ENCODE results near the gene IRGQ. TPM values are rescaled to one million over a fixed set of nuclear protein-coding genes. Genes with fewer than 3 reads are reported as not detected.

Gene IRGQ
- total RNA-seq, 1 experiment from 2014 or later = 26.5 TPM

- no peak overlapping the region for H3K27ac Mint-ChIP-seq (ENCODE audit: low read depth, unreplicated experiment)
- no peaks in the 10 kb centered on the region for H3K9me3 Mint-ChIP-seq (ENCODE audit: unreplicated experiment)
- peaks cover 6% of the 10 kb centered on the region for H3K36me3 Mint-ChIP-seq (ENCODE audit: insufficient read depth, unreplicated experiment)
- POLR2A ChIA-PET = no interaction called here
- H3K4me3 Mint-ChIP-seq (ENCODE audit: unreplicated experiment) = no peak overlapping the region
- CTCF ChIA-PET = interaction anchor here (2.0 kb wide), 1 partner anchor 16 kb away, joined by 10 read pairs; no protein-coding TSS in a partner anchor
- peaks cover 14% of the 10 kb centered on the region for H3K27me3 Mint-ChIP-seq (ENCODE audit: insufficient read depth, unreplicated experiment)
- H3K4me1 Mint-ChIP-seq (ENCODE audit: insufficient read depth, unreplicated experiment) = no peaks in the 10 kb centered on the region
- DNase-seq (ENCODE audit: unreplicated experiment) = no peak
- BruUV-seq (replicated peaks) = no TSS peak
- TF ChIP-seq CTCF (IDR thresholded peaks at IDR 0.05; ENCODE audit: unreplicated experiment) = no peak
- intact Hi-C loops (cut with micrococcal nuclease) = no loop called here
These were observed 17.1 kb downstream of the IRGQ start for GRCh38 chr19:43578787-43579186.

GRCh38 chr19:43575955-43576878, 19.7 kb downstream of the IRGQ start:
- ChIA-PET CTCF (interaction anchor here (0.7 to 0.8 kb wide), 2 partner anchors 18 to 32 kb away, joined by 3 to 4 read pairs; no protein-coding TSS in a partner anchor), POLR2A (interaction anchor here (0.7 to 3.0 kb wide), 3 partner anchors 19 to 111 kb away, joined by 3 to 55 read pairs (median 19); partner anchors contain the start of genes ETHE1, IRGQ and ZNF576)
- intact Hi-C loops (cut with micrococcal nuclease) = loop anchor here (1.0 kb wide), 1 partner anchor 20 kb away; the partner anchor contains the start of genes IRGQ and ZNF576
- peaks cover 8% of the 10 kb centered on the region for H3K4me1 Mint-ChIP-seq (ENCODE audit: insufficient read depth, unreplicated experiment)
- H3K4me3 Mint-ChIP-seq (ENCODE audit: unreplicated experiment) = peak overlapping the region; percentile 98
- peaks cover 14% of the 10 kb centered on the region for H3K27me3 Mint-ChIP-seq (ENCODE audit: insufficient read depth, unreplicated experiment)
- H3K36me3 Mint-ChIP-seq (ENCODE audit: insufficient read depth, unreplicated experiment) = peaks cover 7% of the 10 kb centered on the region
- TF ChIP-seq CTCF (IDR thresholded peaks at IDR 0.05; ENCODE audit: unreplicated experiment) = no peak
- H3K27ac Mint-ChIP-seq (ENCODE audit: low read depth, unreplicated experiment) = peak overlapping the region; percentile 39
- no peak for DNase-seq (ENCODE audit: unreplicated experiment)
- H3K9me3 Mint-ChIP-seq (ENCODE audit: unreplicated experiment) = no peaks in the 10 kb centered on the region
- no TSS peak for BruUV-seq (replicated peaks)

GRCh38 chr19:43575156-43575950, 20.6 kb downstream of the IRGQ start, which contains the start of the genes PINLYP and XRCC1:
Gene PINLYP, plus strand, starts transcription at chr19:43575801. Its CDS starts 1,391 bp downstream, at chr19:43577192.
Gene XRCC1, minus strand, starts transcription at chr19:43575527. Its CDS starts 69 bp downstream, at chr19:43575458.
- BruUV-seq (replicated peaks) = no TSS peak
- no peaks in the 10 kb centered on the region for H3K9me3 Mint-ChIP-seq (ENCODE audit: unreplicated experiment)
- TF ChIP-seq CTCF (IDR thresholded peaks at IDR 0.05; ENCODE audit: unreplicated experiment) = no peak
- ChIA-PET CTCF (interaction anchor here (0.6 to 2.1 kb wide), 7 partner anchors 11 to 50 kb away, joined by 3 to 10 read pairs (median 3); no protein-coding TSS in a partner anchor), POLR2A (interaction anchor here (0.7 to 3.0 kb wide), 7 partner anchors 20 to 176 kb away, joined by 3 to 55 read pairs (median 7); partner anchors contain the start of genes ETHE1, IRGQ, LYPD3 and ZNF575)
- H3K4me1 Mint-ChIP-seq (ENCODE audit: insufficient read depth, unreplicated experiment) = peaks cover 12% of the 10 kb centered on the region
- peaks cover 14% of the 10 kb centered on the region for H3K27me3 Mint-ChIP-seq (ENCODE audit: insufficient read depth, unreplicated experiment)
- peak within 1 kb of the TSS; percentile 98 for H3K4me3 Mint-ChIP-seq (ENCODE audit: unreplicated experiment)
- H3K27ac Mint-ChIP-seq (ENCODE audit: low read depth, unreplicated experiment) = peak within 1 kb of the TSS; percentile 98
- peaks cover 12% of the 10 kb centered on the region for H3K36me3 Mint-ChIP-seq (ENCODE audit: insufficient read depth, unreplicated experiment)
- intact Hi-C loops (cut with micrococcal nuclease) = loop anchor here (1.0 kb wide), 1 partner anchor 21 kb away; the partner anchor contains the start of genes IRGQ and ZNF576
- DNase-seq (ENCODE audit: unreplicated experiment) = peak; percentile 99
